WTC11 (cell line): ENCODE measurements around the gene SSH2. TPM values are rescaled to one million over a fixed set of nuclear protein-coding genes. Genes with fewer than 3 reads are reported as not detected.

Source experiments
- ATAC-seq: fragments of 200-7000 bp; cut with Tn5 transposase; 2 replicates; pipeline ENCODE4 v1.10.0; 2021; ENCODE audit warnings: mild to moderate bottlenecking, moderate library complexity
- CTCF ChIA-PET: fragments of 300-600 bp; sonication (Branson Sonifier 250); formaldehyde crosslinking; loops from one replicate; lab custom pipeline; 2021; ENCODE audit warnings: antibody characterized with exemption; lab: Charles Lee
- POLR2A ChIA-PET: fragments of 350-600 bp; sonication (Branson Sonifier 250); formaldehyde crosslinking; loops from one replicate; lab custom pipeline; 2021; ENCODE audit warnings: antibody characterized with exemption; lab: Charles Lee
- DNase-seq: peaks from one replicate; pipeline ENCODE4 v3.0.0; 2021; ENCODE audit warnings: low spot score
- H3K27ac Mint-ChIP-seq: 2 replicates; pipeline ENCODE4 v1.8.0; 2021; ENCODE audit warnings: mixed read lengths
- H3K27me3 Mint-ChIP-seq: 2 replicates; pipeline ENCODE4 v1.8.0; 2021; ENCODE audit warnings: low read depth, mild to moderate bottlenecking, moderate library complexity, mixed read lengths
- H3K36me3 Mint-ChIP-seq: 2 replicates; pipeline ENCODE4 v1.8.0; 2021; ENCODE audit warnings: mixed read lengths
- H3K4me1 Mint-ChIP-seq: 2 replicates; pipeline ENCODE4 v1.8.0; 2022; ENCODE audit warnings: mixed read lengths
- H3K4me3 Mint-ChIP-seq: 2 replicates; pipeline ENCODE4 v1.8.0; 2021; ENCODE audit warnings: mild to moderate bottlenecking, moderate library complexity, mixed read lengths
- H3K9me3 Mint-ChIP-seq: 2 replicates; pipeline ENCODE4 v1.8.0; 2021; ENCODE audit warnings: mixed read lengths
- CTCF ChIP-seq: fragments of 200-600 bp; IDR thresholded peaks from 2 replicates; pipeline ENCODE4 v1.8.0; 2022; ENCODE audit warnings: antibody characterized with exemption
- E2F1 ChIP-seq: sonication (generic); formaldehyde crosslinking; IDR thresholded peaks from 2 replicates; pipeline ENCODE4 v1.8.0; 2022; ENCODE audit warnings: mild to moderate bottlenecking, missing genetic modification reagents
- ESRRA ChIP-seq: sonication (generic); formaldehyde crosslinking; IDR thresholded peaks from 2 replicates; pipeline ENCODE4 v1.8.1; 2022; ENCODE audit warnings: mild to moderate bottlenecking, missing genetic modification reagents, borderline replicate concordance
- HMGA2 ChIP-seq: fragments of 250-450 bp; sonication (Bioruptor Pico); IDR thresholded peaks from 2 replicates; pipeline ENCODE4 v1.4.0; 2021; ENCODE audit warnings: mild to moderate bottlenecking, moderate library complexity
- NFE2L1 ChIP-seq: sonication (generic); formaldehyde crosslinking; IDR thresholded peaks from 2 replicates; pipeline ENCODE4 v1.8.1; 2023; ENCODE audit warnings: missing genetic modification reagents
- PREB ChIP-seq: sonication (generic); formaldehyde crosslinking; IDR thresholded peaks from 2 replicates; pipeline ENCODE4 v1.8.1; 2022; ENCODE audit warnings: mild to moderate bottlenecking, missing genetic modification reagents, moderate library complexity, borderline replicate concordance
- PRRX2 ChIP-seq: fragments of 250-450 bp; sonication (Bioruptor Pico); IDR thresholded peaks from 2 replicates; pipeline ENCODE4 v1.8.0; 2021; ENCODE audit warnings: mild to moderate bottlenecking
- RELA ChIP-seq: sonication (generic); formaldehyde crosslinking; IDR thresholded peaks from 2 replicates; pipeline ENCODE4 v1.8.1; 2022; ENCODE audit warnings: missing genetic modification reagents, mild to moderate bottlenecking, borderline replicate concordance
- ZNF138 ChIP-seq: sonication (generic); formaldehyde crosslinking; conservative IDR thresholded peaks from 2 replicates; pipeline ENCODE4 v1.8.1; 2022; ENCODE audit warnings: mild to moderate bottlenecking, moderate library complexity, missing genetic modification reagents
- ZNF512 ChIP-seq: sonication (generic); formaldehyde crosslinking; IDR thresholded peaks from 2 replicates; pipeline ENCODE4 v1.8.1; 2022; ENCODE audit warnings: missing genetic modification reagents, borderline replicate concordance
- total RNA-seq: library from RNA; stranded (reverse); gene quantifications from 3 replicates; pipeline ENCODE4 v1.2.3, GENCODE V29; 2021
- TF ChIP-seq, protein P1 (sequence below): sonication (generic); formaldehyde crosslinking; IDR thresholded peaks from 2 replicates; pipeline ENCODE4 v1.8.1; 2023; ENCODE audit warnings: mild to moderate bottlenecking, moderate library complexity, missing genetic modification reagents
- TF ChIP-seq, protein P2 (sequence below): sonication (generic); formaldehyde crosslinking; IDR thresholded peaks from 2 replicates; pipeline ENCODE4 v1.8.0; 2022; ENCODE audit warnings: mild to moderate bottlenecking, missing genetic modification reagents
- TF ChIP-seq, protein P3 (sequence below): sonication (generic); formaldehyde crosslinking; IDR thresholded peaks from 2 replicates; pipeline ENCODE4 v1.8.1; 2023; ENCODE audit warnings: mild to moderate bottlenecking, missing genetic modification reagents, borderline replicate concordance

Gene SSH2
- total RNA-seq, 1 experiment from 2014 or later: 14.3 TPM

DNA sequence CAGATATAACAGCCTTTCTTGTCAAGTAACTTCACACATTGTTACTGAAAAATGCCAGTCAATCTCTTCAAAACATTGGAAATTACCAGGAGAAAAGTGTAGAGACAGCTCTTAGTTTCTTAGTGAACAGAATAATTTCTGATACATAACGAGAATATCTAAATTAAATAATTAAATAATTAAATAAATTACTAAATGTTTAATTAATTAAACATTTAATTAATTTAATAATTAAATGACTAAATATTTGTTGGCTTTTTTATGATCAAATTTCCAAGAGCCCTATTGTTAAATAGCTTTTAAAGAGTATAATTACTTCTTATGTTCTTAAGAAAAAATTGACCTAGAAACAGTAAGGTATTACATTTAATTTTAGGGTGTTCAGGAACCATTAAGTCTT lies 129.6 kb downstream of the SSH2 start:
- DNase-seq: no peak
- ChIA-PET CTCF (interaction anchor here (1.0 to 1.1 kb wide), 2 partner anchors 161 to 182 kb away, joined by 4 read pairs; no protein-coding TSS in a partner anchor), POLR2A (no interaction called here)
- Mint-ChIP-seq H3K4me1 (no peaks in the 10 kb centered on the region), H3K27ac (no peak overlapping the region), H3K4me3 (no peak overlapping the region), H3K27me3 (no peaks in the 10 kb centered on the region), H3K36me3 (no peaks in the 10 kb centered on the region), H3K9me3 (no peaks in the 10 kb centered on the region)
- TF ChIP-seq HMGA2 (CRISPR knock-in tag) (peak; percentile 93), RELA (CRISPR knock-in tag) (no peak)
- no peak for ATAC-seq

- H3K27ac Mint-ChIP-seq: no peak overlapping the region
- no peak for TF ChIP-seq ZNF512 (CRISPR knock-in tag)
- TF ChIP-seq PREB (CRISPR knock-in tag): no peak
- TF ChIP-seq ESRRA (CRISPR knock-in tag): no peak
- TF ChIP-seq, protein P1, sequence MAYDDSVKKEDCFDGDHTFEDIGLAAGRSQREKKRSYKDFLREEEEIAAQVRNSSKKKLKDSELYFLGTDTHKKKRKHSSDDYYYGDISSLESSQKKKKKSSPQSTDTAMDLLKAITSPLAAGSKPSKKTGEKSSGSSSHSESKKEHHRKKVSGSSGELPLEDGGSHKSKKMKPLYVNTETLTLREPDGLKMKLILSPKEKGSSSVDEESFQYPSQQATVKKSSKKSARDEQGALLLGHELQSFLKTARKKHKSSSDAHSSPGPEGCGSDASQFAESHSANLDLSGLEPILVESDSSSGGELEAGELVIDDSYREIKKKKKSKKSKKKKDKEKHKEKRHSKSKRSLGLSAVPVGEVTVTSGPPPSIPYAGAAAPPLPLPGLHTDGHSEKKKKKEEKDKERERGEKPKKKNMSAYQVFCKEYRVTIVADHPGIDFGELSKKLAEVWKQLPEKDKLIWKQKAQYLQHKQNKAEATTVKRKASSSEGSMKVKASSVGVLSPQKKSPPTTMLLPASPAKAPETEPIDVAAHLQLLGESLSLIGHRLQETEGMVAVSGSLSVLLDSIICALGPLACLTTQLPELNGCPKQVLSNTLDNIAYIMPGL (CRISPR knock-in tag): no peak
- no peak for TF ChIP-seq ZNF138
- no peaks in the 10 kb centered on the region for H3K27me3 Mint-ChIP-seq
- ChIA-PET CTCF (no interaction called here), POLR2A (no interaction called here)
- ATAC-seq (no peak), DNase-seq (no peak)
- no peaks in the 10 kb centered on the region for H3K9me3 Mint-ChIP-seq
- no peaks in the 10 kb centered on the region for H3K4me1 Mint-ChIP-seq
- no peaks in the 10 kb centered on the region for H3K36me3 Mint-ChIP-seq
- no peak overlapping the region for H3K4me3 Mint-ChIP-seq
These were observed 133.4 kb downstream of the SSH2 start for GRCh38 chr17:29796652-29797051.

GRCh38 chr17:29793501-29793900 lies 136.5 kb downstream of the SSH2 start:
- H3K36me3 Mint-ChIP-seq: no peaks in the 10 kb centered on the region
- no peak overlapping the region for H3K4me3 Mint-ChIP-seq
- peaks cover 16% of the 10 kb centered on the region for H3K4me1 Mint-ChIP-seq
- H3K9me3 Mint-ChIP-seq: no peaks in the 10 kb centered on the region
- CTCF ChIA-PET: no interaction called here
- POLR2A ChIA-PET: interaction anchor here (0.7 kb wide), 1 partner anchor 95 kb away, joined by 3 read pairs; no protein-coding TSS in a partner anchor
- no peaks in the 10 kb centered on the region for H3K27me3 Mint-ChIP-seq
- ATAC-seq (no peak), DNase-seq (no peak)
- no peak overlapping the region for H3K27ac Mint-ChIP-seq
- TF ChIP-seq CTCF (no peak), NFE2L1 (no peak), RELA (CRISPR knock-in tag) (no peak), PRRX2 (CRISPR knock-in tag) (no peak), E2F1 (no peak)
- TF ChIP-seq, protein P1 (CRISPR knock-in tag): no peak
- TF ChIP-seq, protein P2, sequence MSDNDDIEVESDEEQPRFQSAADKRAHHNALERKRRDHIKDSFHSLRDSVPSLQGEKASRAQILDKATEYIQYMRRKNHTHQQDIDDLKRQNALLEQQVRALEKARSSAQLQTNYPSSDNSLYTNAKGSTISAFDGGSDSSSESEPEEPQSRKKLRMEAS (CRISPR knock-in tag): no peak
- TF ChIP-seq, protein P3, sequence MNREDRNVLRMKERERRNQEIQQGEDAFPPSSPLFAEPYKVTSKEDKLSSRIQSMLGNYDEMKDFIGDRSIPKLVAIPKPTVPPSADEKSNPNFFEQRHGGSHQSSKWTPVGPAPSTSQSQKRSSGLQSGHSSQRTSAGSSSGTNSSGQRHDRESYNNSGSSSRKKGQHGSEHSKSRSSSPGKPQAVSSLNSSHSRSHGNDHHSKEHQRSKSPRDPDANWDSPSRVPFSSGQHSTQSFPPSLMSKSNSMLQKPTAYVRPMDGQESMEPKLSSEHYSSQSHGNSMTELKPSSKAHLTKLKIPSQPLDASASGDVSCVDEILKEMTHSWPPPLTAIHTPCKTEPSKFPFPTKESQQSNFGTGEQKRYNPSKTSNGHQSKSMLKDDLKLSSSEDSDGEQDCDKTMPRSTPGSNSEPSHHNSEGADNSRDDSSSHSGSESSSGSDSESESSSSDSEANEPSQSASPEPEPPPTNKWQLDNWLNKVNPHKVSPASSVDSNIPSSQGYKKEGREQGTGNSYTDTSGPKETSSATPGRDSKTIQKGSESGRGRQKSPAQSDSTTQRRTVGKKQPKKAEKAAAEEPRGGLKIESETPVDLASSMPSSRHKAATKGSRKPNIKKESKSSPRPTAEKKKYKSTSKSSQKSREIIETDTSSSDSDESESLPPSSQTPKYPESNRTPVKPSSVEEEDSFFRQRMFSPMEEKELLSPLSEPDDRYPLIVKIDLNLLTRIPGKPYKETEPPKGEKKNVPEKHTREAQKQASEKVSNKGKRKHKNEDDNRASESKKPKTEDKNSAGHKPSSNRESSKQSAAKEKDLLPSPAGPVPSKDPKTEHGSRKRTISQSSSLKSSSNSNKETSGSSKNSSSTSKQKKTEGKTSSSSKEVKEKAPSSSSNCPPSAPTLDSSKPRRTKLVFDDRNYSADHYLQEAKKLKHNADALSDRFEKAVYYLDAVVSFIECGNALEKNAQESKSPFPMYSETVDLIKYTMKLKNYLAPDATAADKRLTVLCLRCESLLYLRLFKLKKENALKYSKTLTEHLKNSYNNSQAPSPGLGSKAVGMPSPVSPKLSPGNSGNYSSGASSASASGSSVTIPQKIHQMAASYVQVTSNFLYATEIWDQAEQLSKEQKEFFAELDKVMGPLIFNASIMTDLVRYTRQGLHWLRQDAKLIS (CRISPR knock-in tag): no peak
